GM21825 (cell line): ENCODE measurements around the gene ENOX1.

Experiments
- ATAC-seq: cut with Tn5 transposase; IDR thresholded peaks from one replicate; pipeline ENCODE4 v1.9.1; 2021; ENCODE audit warnings: mild to moderate bottlenecking, moderate library complexity; ENCODE audit not compliant: unreplicated experiment

Gene ENOX1

GRCh38 chr13:43401361-43401760 is 385.4 kb downstream of the ENOX1 start:
- ATAC-seq: no peak

GRCh38 chr13:43397111-43397510 is 389.7 kb downstream of the ENOX1 start:
- no peak for ATAC-seq

- no peak for ATAC-seq
Measured at GRCh38 chr13:43391036-43391435, 395.7 kb downstream of the ENOX1 start.

GRCh38 chr13:43390619-43391018 is 396.2 kb downstream of the ENOX1 start:
- ATAC-seq: no peak

- no peak for ATAC-seq
Measured at GRCh38 chr13:43389983-43390382, 396.8 kb downstream of the ENOX1 start.

GRCh38 chr13:43389573-43389972 is 397.2 kb downstream of the ENOX1 start:
- no peak for ATAC-seq

- peak; percentile 65 for ATAC-seq
Measured at GRCh38 chr13:43388282-43389034, 398.3 kb downstream of the ENOX1 start.

- no peak for ATAC-seq
Measured at GRCh38 chr13:43387880-43388279, 398.9 kb downstream of the ENOX1 start.

GRCh38 chr13:43383498-43384165 is 403.1 kb downstream of the ENOX1 start:
- no peak for ATAC-seq

- ATAC-seq: no peak
Measured at GRCh38 chr13:43379738-43380137, 407.0 kb downstream of the ENOX1 start.

GRCh38 chr13:43377973-43378372 is 408.8 kb downstream of the ENOX1 start:
- ATAC-seq: no peak

GRCh38 chr13:43377149-43377548 is 409.6 kb downstream of the ENOX1 start:
- ATAC-seq: no peak

- no peak for ATAC-seq
Measured at GRCh38 chr13:43376596-43376995, 410.2 kb downstream of the ENOX1 start.

- no peak for ATAC-seq
Measured at GRCh38 chr13:43375797-43376465, 410.8 kb downstream of the ENOX1 start.

GRCh38 chr13:43374621-43375020 is 412.2 kb downstream of the ENOX1 start:
- no peak for ATAC-seq

GRCh38 chr13:43373400-43373799 is 413.4 kb downstream of the ENOX1 start:
- ATAC-seq: no peak

GRCh38 chr13:43370842-43371241 is 415.9 kb downstream of the ENOX1 start:
- no peak for ATAC-seq

- ATAC-seq: no peak
Measured at GRCh38 chr13:43369319-43369718, 417.5 kb downstream of the ENOX1 start.

GRCh38 chr13:43368003-43368402 is 418.8 kb downstream of the ENOX1 start:
- ATAC-seq: no peak

- ATAC-seq: no peak
Measured at GRCh38 chr13:43365039-43365344, 421.8 kb downstream of the ENOX1 start.

GRCh38 chr13:43364210-43365038 is 422.3 kb downstream of the ENOX1 start:
- no peak for ATAC-seq
